NB4 (cell line): ENCODE results near the gene MYRFL.

Experiments used
- DNase-seq: peaks from one replicate; pipeline ENCODE4 v3.0.0; 2010; ENCODE audit warnings: low read depth
- H3K4me3 ChIP-seq: one replicate; pipeline ENCODE4 v1.5.1; 2011; ENCODE audit warnings: mild to moderate bottlenecking, low read depth, low read length, moderate library complexity
- MYC ChIP-seq: IDR thresholded peaks from 2 replicates; pipeline ENCODE4 v1.6.1; 2011; ENCODE audit warnings: low read depth, low read length
- POLR2A ChIP-seq: IDR thresholded peaks from 2 replicates; pipeline ENCODE4 v1.6.1; 2011; ENCODE audit warnings: mild to moderate bottlenecking; ENCODE audit not compliant: insufficient read length; ENCODE audit errors: extremely low read depth
- TF ChIP-seq, protein P1 (sequence below): IDR thresholded peaks from one replicate; pipeline ENCODE4 v1.5.1; 2012; ENCODE audit warnings: low read depth, low read length
- TF ChIP-seq, protein P2 (sequence below): IDR thresholded peaks from 2 replicates; pipeline ENCODE4 v1.6.1; 2011; ENCODE audit warnings: low read depth, low read length

MYRFL gene

DNA sequence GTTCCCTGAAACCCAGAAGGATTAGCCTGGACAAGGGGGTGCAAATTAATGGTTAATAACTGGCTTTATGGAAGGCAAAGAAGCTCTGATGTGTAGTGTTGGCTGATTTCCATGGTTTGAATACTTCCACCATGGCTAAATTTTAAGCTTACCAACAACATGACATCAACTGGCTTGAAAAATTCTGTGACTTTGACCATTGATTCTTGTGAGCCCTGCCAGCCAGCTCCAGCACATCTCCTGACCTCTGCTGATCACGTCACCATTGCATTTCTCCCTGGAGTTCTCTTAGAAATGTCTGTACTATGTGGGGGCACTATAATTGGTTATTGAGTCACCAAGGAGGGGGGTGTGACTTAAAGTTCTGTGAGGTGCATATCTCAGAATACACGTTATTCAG is 171.2 kb downstream of the MYRFL start:
- no peak overlapping the region for H3K4me3 ChIP-seq
- DNase-seq: no peak
- TF ChIP-seq, protein P1, sequence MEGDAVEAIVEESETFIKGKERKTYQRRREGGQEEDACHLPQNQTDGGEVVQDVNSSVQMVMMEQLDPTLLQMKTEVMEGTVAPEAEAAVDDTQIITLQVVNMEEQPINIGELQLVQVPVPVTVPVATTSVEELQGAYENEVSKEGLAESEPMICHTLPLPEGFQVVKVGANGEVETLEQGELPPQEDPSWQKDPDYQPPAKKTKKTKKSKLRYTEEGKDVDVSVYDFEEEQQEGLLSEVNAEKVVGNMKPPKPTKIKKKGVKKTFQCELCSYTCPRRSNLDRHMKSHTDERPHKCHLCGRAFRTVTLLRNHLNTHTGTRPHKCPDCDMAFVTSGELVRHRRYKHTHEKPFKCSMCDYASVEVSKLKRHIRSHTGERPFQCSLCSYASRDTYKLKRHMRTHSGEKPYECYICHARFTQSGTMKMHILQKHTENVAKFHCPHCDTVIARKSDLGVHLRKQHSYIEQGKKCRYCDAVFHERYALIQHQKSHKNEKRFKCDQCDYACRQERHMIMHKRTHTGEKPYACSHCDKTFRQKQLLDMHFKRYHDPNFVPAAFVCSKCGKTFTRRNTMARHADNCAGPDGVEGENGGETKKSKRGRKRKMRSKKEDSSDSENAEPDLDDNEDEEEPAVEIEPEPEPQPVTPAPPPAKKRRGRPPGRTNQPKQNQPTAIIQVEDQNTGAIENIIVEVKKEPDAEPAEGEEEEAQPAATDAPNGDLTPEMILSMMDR: no peak
- TF ChIP-seq, protein P2, sequence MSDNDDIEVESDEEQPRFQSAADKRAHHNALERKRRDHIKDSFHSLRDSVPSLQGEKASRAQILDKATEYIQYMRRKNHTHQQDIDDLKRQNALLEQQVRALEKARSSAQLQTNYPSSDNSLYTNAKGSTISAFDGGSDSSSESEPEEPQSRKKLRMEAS: no peak
- no peak for TF ChIP-seq POLR2A
- TF ChIP-seq MYC: no peak

DNA sequence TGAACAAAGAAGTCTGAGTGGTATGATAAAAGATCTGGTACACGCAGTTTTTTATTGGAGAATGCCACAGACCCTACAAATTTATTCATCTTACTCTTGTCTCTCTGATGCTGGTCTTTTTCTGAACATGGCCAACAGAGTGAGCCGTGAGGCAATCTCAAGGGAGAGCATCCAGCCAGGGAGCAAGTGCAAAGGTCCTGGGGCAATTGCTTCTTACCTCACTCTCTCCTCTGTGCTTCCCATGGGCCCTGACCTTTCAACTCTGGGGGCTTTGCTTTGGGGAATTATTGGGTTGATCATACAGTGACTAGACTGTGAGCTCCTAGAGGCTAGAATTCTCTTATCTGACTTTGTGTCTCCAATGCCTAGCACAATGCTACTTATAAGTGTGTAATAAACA is 171.7 kb downstream of the MYRFL start:
- TF ChIP-seq, protein P2: no peak
- TF ChIP-seq, protein P1: no peak
- H3K4me3 ChIP-seq: no peak overlapping the region
- DNase-seq: no peak

DNA sequence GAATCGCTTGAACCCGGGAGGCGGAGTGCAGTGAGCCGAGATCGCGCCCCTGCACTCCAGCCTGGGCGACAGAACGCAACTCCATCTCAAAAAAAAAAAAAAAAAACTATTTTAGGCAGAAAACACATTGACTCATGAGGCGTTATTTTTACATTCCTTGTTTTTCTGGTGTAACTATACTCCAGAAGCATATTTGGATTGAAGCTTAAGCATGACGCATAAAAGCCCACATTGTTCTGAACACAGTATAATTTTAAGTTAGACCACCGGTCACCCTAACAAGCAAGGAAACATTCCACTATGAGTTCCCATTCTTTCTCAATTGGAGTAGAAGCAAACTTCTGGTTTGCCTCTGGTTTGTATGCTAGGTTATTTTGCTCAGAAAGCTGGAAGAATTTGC is 173.0 kb downstream of the MYRFL start:
- H3K4me3 ChIP-seq: no peak overlapping the region
- no peak for TF ChIP-seq MYC
- TF ChIP-seq, protein P2: no peak
- no peak for TF ChIP-seq POLR2A
- TF ChIP-seq, protein P1: no peak
- no peak for DNase-seq

DNA sequence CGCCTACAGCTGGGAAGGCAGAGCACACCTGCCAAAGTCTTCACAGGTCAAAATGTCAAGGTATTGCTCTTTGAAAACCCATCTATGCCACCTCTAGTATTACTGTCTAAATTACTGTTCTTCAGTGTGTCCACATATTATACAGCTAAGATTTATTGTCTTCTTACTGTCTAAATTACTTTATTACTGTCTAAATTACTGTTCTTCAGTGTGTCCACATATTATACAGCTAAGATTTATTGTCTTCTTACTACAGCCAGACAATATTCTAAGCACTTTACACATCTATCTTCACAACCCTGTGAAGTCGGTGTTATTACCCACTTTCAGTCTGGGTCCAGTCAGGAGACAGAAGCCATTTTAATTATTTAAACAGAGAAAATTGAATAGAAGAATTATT is 173.9 kb downstream of the MYRFL start:
- no peak for DNase-seq
- no peak overlapping the region for H3K4me3 ChIP-seq
- no peak for TF ChIP-seq POLR2A

DNA sequence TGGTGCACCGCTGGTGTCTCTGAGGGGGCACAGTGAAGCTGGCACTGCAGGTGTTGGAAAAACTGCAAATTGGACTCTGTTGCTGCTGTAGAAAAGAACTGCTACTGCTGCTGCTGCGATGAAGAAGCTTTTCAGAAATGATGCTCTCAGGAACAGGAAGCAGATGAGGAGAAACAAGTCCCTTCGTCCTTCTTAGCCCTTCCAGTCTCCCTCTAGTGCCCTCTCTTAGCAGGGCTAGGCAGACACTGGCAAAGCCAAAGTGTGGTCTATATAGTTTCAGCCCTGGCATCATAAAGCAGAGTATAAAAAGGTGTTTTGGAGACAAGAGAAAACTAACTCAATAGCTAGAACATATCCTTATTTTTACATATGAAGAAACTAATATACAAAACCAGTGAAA is 174.5 kb downstream of the MYRFL start:
- no peak for DNase-seq
- no peak overlapping the region for H3K4me3 ChIP-seq
- TF ChIP-seq, protein P2: no peak
- TF ChIP-seq, protein P1: no peak
- TF ChIP-seq POLR2A (no peak), MYC (no peak)

DNA sequence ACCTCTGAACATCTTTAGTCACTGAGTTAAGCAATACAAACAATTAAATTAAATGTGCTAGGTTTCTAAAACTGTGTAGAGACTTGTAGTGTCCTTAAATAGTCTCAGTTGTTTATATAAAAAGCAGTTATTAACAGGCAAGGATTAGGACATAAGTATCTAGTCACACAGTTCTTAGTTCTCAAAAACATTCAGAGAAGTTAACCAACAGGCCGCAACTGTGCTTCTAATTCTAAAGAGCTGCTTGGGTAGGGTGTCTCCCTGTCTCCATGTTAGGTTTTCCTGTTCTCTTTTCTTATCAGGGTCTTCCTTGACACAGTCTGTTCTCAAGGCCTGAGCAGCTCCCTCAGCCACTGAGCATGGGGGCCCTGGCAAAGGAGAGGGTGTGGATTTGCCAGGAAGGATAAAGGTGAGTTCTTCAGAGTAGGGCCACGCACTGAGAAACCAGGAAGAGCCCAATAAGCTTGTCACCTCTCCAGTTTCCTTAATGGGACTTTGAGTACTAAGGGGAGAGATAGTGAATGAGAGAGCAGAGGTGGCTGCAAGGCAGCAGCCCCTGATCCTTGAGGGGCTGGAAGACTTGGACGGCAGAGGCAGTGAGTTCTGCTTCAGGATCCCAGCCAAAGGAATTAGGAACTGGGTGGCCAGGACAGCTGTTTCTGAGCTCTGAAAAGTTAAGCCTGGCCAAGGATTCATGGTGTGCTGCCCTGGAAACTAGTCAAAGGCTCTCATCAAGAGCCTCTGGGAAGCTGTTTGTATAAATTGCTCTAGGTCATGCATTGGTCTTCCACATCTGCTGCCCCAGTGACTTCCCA is 177.3 kb downstream of the MYRFL start:
- no peak for TF ChIP-seq MYC
- TF ChIP-seq POLR2A: no peak
- TF ChIP-seq, protein P1: no peak
- TF ChIP-seq, protein P2: no peak
- DNase-seq: no peak

More for the DNA sequence above, 177.3 kb downstream of the MYRFL start:
- H3K4me3 ChIP-seq: no peak overlapping the region
